HG02943 (cell line): ENCODE data around the gene KRTAP20-3.

Experiments used
- ATAC-seq: cut with Tn5 transposase; IDR thresholded peaks from one replicate; pipeline ENCODE4 v1.9.1; 2021; ENCODE audit warnings: mild to moderate bottlenecking, low read depth, moderate library complexity; ENCODE audit not compliant: unreplicated experiment

KRTAP20-3 gene

DNA sequence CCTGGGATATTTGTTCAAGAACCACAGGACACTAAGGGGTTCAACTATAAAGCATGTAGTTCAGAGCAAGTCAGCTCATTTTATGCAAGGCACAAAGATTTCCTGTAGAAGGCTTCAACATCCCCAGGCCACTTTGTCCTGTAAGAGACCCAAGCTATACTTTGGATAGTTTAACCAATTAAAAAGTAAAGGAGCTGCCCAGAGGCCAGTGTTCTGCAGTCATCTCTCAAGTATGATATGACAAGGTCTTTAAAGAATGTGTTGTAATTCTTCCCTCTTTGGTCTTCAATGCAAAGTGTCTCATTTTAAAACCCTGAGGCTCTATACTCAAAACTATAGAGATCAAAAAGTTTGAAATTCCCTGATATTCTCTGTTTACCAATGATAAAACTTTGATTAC, 34.1 kb downstream of the KRTAP20-3 start:
- no peak for ATAC-seq

DNA sequence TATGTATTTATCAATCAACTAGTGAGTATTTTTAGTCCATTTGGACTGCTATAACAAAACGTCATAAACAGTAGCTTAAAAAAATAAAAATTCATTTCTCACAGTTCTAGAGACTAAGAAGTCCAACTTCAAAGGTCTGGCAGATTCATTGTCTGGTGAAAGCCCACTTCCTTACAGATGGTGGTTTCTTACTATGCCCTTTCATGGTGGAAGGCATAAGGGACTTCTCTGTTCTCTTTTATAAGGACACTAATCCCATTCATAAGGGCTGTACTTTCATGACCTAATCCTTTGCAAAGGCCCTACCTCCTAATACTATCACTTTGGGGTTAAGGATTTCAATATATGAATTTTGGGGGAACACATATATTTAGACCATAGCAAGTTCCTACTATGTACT, 37.9 kb downstream of the KRTAP20-3 start:
- ATAC-seq = no peak

DNA sequence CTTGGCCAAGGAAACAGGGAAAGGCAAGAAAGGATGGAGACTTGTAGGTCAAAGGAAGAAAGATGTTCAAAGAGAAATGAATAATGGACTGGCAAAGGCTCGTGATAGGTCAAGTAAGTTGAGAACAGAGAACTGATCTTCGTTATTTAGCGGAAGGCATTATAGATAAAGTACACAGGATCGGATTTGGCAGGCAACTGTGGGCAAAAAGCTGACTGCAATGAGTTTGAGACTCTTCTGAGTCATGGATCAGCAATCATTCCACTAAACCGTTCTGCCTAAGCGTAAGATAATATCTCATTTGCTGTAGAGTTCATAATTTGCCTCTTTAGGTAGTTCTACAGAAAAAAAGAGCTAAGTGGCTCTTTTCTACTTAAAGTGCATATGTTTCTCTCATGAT, 41.8 kb downstream of the KRTAP20-3 start:
- no peak for ATAC-seq

DNA sequence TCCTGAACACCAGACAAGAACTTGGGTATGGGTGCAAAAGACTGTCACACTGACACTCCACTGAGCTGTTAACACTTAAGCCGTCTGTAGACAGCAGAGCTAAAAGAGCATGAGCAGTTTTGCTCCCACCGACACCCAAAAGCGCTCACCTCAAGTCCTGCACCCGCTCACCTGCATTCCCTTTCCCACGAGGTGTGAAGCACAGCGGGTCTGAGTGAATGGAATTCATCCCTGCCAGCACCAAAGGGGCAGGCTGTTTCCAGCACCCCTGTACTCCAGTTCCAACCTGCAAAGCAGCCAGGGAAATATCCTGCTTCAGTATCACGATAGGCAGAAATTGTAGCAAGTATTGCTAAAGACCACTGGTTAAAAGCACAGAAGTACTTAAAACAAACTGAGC, 47.2 kb downstream of the KRTAP20-3 start:
- ATAC-seq = no peak
